ENCODE measurements around the gene PIGV.

The PIGV gene

DNA sequence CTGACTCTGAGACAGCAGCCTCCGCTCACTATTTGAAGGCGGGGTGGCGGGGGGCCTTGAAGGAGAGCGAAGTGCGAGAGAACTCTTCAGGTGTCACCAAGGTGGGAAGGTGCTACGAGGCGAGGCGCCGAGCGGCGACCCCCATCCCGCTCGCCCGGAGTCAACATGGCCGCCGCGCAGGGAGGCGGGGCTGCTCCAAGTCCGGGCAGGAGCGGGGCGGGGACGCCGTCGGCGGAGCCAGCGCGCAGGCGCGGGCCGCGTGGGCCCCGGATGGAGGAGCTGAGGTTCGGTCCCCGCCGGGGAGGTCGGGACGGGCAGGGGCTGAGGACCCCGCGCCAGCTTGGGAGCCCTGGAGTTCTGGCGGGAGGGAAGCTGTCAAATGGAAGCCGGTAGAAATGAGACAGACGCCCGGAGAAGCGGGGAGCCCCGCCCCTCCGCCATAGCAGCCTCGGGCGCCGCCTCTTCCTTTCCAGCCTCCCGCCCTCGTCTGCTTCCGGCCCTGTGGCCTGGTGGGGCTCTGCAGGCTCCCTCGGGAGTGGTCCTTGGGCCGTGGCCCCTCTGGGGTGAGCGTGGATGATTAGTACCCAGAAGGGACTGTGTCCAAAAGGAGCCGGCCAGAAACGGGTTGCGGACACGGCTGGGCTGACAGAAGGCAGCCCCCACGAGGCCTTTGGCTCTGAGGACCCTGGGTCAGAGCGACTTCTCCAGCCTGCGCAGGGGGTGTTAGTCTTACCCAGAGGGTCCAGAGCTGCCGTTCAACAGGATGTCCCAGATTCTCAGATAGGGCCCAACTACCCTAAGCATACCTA is at the start of gene PIGV:
TSS of gene PIGV (plus strand) at position 245 of the 809 bp plus-strand sequence. CDS start 2,866 bp downstream, outside the sequence.
- DNase-seq (ENCODE audit: low read depth, low spot score): peak; percentile 93

DNA sequence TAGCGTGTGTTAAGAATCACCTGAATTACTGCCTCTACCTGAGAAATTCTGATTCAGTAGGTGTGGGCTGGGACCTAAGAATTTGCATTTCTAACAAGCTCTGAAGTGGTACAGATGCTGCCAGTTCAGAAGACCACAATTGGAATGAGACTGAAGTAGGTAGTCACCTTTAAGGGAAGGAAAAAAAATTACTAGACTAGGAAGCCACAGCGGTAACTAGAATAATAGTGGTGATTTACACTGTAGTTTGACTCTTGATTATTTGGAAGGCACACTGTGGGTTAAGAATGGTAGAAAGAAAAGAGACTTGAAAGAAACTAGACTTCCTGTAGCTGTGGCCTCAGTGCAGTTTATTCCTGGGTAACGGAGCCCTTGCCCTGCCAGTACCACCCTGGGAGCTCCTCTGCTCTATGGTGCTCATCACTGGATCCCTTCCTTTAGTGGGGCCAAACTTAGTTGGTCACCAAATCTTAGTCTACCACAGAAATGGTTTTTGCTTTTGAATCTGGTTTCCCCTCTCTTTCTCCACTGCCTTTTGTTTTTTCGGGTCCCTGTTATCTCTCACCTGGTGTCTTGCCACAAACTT is 48.3 kb upstream of the PIGV start:
- no peak for DNase-seq (ENCODE audit: low read depth, low spot score)

DNA sequence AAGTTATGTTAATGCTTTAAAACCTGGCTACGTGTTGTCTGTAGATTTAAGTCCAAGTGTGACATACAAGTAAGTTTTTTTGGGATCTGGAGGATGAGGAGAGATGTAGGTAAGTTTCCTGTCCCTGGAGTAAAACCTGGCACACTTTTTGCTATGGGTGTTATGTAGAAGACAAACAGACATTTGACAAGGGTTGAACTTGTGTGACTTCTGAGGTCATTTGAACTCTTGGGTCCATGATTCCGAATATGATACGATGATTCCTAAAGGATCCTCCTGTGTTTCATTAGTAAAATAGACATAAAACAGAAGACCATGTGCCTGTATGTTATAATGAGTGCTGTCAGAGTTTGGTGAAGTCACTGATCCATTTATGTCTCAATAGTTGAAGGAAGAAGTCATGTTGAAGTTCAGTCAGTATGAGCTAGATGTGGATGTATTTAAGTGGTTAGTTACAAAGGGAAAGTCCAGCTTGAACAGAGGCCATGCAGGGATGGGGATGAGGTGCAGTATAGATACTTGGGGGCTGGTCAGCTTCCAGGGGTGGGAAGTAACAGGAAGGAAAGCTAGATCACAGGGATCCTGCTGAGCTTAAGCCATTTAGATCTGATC is 47.6 kb upstream of the PIGV start:
- DNase-seq (ENCODE audit: low read depth, low spot score): no peak

DNA sequence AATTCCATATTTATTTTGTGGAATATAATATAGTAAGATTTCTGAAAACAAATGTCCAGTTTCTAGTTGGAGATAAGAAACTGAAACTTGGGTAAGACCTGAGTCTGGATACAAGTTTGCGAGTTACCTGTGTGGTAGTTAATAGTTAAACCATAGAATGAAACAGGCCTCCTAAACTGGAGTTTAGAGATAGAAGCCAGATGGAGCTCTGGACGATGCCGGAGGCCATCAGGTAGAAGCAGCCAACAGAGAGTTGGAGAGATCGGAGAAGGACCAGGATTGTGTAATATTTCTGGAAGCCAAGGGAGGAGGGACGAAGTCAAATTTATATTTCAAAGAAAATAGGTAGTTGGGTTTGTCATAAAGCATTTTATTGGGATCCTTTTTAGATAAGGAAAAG is 46.8 kb upstream of the PIGV start:
- DNase-seq (ENCODE audit: low read depth, low spot score): no peak

DNA sequence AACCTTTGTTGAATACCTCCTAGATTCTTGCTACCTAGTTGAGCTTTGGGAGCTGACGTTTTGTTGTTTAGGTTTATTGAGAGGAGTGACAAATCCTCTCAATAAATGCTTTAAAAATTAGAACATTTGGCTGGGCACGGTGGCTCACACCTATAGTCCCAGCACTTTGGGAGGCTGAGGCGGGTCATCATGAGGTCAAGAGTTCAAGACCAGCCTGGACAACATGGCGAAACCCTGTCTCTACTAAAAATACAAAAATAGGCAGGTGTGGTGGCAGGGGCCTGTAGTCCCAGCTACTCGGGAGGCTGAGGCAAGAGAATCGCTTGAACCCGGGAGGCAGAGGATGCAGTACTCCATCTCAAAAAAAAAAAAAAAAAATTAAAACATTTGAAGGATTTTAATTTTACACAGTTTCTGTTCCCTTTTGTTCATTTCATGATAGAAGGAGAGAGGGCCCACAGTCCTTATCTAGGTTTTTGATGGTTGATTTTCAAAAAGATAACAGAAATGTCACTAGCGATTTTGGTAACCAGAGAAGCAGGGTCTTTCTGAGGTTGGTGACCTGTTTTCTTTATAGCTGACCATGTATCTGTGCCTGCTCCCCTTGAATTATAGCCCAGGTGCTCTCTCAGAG is 44.2 kb upstream of the PIGV start:
- no peak for DNase-seq (ENCODE audit: low read depth, low spot score)

DNA sequence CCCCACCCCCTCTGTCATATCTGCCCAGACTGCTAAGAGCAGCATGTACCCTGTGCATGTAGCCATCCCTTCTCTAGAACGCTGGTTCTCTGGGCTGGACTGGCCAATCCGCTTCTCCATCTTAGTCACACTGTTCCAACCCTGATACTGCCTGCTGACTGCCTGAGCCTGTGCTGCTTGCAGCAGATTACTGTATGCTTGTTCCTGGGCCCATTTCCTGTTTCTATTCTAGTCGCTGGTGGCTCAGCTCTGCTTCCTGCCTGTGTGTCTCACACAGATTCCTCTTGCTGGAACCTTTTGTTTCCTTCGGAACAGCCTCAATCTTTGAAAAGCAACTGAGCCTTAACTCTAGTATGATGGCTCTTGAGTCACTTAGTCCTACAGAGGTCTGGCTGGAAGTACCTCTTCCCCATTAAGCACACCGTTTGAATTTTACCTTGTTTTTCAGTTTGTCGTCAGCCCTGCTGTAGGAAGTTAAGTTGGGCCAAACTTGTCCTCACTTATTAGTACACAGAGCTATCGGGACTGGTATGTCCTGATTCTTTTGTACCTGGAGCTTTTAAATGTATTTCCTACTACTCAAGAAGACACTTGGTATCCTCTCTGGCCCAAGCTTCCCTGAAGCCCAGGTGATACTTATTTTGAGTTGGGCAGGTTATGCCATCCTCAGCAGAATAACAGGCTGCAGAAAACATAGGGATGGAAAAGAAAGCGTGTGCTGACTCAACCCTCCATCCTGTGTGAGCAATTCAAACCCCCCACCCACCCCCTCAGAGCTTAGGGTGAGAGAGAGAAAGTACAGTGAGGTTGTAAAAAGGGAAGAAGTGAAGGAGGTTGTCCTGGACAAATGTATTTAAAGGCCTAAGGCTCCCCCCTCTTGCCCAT is 43.4 kb upstream of the PIGV start:
- DNase-seq (ENCODE audit: low read depth, low spot score): peak; percentile 70

DNA sequence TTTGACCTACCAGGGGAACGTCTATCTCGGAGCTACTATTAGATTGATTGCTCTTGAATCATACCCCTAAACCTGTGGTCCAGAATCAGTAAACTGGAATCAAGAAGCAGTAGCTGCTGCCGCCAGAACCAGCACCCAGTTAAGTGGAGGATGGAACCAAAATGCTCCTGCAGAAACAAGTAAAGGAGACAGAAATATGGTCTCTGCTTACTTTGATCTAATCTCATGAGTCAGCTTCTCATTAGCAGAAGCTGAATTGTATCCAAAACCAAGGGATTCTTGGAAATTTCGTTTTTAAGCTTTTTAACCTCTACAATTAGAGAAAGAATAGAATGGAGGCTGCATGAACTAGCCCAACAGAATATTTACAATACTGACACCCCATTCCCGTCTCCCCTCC is 42.6 kb upstream of the PIGV start:
- peak; percentile 69 for DNase-seq (ENCODE audit: low read depth, low spot score)

DNA sequence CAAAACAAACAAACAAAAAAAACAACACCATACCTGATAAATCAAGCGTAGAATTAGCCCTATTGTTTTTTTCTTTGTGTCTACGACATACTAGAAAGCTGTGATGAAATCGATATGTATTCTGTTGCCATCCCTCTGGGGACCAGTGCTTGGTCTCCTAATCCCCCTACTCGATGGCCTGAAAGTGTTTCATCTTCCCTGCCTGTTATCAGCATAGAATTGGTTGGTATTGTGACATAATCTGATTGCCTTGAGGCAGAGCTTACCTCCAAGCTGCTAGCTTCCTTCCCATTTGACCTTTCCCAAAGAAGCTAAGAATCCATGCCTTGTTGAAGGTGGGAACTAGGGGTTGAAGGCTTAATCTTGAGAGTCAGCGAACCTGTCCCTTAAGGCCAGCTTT is 40.7 kb upstream of the PIGV start:
- DNase-seq (ENCODE audit: low read depth, low spot score): no peak

DNA sequence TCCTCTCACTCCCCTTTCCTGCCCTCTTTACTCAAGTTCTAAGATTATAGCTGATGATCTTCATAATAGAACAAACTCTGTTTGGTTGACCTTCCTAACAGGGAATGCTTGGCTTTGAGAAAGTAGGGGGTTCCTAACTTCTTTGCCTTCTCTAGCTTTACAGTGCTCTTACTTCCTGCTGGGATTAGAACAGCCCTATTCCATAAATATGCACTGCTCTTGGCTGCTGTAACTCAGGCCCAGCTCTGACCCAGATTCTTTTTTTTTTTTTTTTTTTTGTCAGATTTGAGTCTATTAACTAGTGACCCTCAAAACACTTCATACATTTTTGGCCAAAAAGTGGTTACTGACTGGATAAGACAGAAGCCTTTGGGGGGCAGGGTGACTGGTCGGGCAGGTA is 39.4 kb upstream of the PIGV start:
- no peak for DNase-seq (ENCODE audit: low read depth, low spot score)

DNA sequence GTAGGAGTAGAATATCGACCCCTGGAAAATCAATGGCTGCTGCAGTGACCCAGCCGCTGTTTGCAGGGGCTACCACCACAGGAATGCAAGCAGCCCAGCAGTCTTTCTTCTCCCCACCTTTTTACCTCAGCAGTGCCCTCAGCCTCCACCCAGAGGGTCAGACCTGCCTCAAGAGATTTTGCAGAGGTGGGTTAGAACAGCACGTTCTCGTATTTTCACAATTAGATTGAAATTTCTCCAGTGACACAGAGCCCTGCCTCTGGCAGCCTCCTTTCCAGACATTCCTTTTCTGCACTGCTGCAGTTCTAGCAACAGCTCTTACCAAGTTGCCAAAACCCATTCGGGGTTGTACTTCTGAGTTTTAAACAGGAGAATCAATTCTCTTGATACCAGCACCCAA is 38.3 kb upstream of the PIGV start:
- peak; percentile 43 for DNase-seq (ENCODE audit: low read depth, low spot score)

DNA sequence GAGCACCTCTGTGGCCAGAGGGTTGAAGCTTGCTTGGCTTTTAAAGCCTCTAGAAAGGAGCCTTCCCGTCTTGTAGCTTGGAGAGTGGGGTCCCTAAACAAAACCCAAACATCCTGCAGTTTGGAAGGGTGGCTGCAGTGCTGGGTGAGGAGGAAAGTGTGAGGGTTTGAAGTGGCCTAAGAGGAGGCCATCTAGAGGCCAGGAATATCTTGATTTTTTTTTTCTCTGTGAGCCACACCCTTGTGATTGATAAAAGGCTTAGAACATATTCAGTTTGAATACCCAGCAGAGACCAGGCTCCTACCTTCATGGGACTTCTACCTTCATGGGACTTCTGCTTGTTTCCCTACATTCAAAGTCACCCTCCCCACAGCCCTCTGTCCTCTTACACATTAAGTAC is 37.3 kb upstream of the PIGV start:
- no peak for DNase-seq (ENCODE audit: low read depth, low spot score)

DNA sequence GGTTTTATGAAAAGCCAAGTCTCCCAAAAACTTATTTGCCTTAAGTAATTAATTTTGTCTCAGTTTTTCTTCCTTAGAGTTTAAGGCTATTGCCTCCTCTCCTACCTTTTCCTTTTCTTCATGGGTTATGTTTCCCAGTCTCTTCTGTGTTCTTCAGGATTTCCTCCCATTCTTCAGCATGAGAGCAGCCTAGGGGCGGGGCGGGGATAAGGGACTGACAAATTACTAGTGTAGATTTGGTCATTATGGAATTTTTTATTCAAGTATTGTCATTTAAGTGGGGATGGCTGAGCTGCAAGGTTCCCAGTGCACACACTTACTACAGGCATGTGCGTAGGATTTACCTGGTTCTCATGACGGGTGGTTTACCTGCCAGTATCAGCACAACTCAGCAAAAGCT is 35.2 kb upstream of the PIGV start:
- no peak for DNase-seq (ENCODE audit: low read depth, low spot score)

DNA sequence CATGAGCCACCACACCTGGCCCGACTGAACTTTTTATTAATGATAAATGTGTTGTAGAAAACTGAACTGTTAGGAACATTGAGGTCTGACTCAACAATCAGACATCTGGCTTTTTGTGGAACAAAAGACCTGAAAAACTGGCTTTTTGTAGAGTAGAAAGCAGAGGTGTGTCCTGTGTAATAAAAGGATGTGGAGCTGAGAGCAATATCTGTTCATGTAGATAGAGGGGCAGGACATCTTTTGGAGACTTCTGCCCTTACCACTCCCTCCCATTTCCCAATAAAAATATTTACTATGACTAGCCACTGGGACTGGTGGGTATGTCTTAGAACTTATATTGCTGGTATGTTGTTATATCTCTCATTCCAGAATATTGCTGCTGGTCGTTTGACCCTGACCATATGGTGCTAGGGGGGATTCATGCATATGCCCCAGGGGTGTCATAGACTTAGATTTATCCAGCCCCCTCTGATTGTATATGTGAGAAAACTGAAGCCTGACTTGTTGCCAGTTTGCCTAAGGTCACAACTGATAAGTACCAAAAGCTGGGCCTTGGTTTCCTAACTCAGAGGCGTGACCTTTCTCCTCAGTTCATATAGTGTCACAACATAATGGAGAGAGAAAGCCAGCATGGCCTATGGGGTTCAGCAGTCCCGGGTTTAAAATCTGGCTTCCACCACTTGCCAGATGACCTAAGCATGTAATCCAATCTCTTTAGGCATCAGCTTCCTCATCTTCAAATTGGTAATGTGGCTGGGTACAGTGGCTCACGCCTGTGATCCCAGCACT is 33.5 kb upstream of the PIGV start:
- no peak for DNase-seq (ENCODE audit: low read depth, low spot score)

DNA sequence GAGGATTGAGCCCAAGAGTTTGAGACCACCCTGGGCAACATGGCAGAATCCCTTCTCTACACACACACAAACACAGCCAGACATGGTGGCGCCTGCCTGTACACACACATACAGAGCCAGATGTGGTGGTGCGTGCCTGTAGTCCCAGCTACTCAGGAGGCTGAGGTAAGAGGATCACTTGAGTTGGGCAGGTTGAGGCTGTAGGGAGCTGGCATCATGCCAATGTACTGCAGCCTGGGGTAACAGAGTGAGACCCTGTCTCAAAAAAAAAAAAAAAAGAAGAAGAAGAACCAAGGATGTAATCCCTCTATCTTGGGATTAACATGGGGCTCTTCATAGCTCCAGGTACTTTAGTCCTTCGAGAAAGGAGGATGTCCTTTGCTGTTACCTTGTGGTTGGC is 29.4 kb upstream of the PIGV start:
- DNase-seq (ENCODE audit: low read depth, low spot score): no peak

DNA sequence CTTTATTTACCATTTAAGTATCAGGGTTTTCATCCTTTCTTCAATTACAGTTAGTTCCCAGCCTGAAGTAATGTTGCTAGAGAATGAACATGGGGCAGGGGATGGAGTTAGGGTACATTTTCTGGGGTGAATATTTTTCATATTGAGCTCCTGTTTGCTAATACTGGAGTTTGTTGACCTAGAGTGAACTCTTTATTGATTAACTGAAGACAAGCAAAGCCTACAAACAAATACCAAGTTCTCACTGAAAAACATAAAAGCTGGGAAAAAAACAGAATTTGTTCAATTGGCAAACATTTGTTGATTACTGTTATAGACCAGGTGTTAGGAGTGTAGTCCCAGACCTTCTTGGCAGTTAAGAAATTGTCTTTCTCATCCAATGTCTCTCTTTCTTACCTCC is 28.2 kb upstream of the PIGV start:
- no peak for DNase-seq (ENCODE audit: low read depth, low spot score)

DNA sequence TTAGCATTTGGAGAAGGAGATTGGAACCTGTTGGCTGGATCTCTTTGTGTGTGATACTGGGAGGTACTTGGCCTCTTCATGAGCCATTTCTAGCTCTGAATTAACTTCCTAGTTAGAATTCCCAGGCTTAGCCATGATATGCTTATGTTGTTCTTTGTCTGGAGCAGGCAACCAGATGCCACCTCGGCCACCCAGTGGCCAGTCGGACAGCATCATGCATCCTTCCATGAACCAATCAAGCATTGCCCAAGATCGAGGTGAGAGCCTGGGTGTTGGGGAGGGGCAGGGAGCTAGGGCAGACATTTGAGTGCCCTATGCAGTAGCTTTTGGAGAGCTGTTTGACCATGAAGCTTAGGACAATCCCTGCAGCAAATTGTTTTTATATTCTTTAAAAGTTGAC is 26.5 kb upstream of the PIGV start:
- DNase-seq (ENCODE audit: low read depth, low spot score): no peak

DNA sequence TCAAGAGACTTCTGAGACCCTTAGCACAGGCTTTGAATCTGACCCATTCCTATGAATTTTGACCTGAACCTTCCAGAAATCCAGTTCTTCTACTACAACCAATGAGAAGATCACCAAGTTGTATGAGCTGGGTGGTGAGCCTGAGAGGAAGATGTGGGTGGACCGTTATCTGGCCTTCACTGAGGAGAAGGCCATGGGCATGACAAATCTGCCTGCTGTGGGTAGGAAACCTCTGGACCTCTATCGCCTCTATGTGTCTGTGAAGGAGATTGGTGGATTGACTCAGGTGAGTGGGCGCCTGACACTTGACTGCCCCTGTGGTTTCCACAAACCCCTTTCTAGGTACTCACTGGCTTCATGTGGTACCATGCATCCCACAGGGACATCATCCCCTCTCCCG is 20.0 kb upstream of the PIGV start:
- no peak for DNase-seq (ENCODE audit: low read depth, low spot score)

DNA sequence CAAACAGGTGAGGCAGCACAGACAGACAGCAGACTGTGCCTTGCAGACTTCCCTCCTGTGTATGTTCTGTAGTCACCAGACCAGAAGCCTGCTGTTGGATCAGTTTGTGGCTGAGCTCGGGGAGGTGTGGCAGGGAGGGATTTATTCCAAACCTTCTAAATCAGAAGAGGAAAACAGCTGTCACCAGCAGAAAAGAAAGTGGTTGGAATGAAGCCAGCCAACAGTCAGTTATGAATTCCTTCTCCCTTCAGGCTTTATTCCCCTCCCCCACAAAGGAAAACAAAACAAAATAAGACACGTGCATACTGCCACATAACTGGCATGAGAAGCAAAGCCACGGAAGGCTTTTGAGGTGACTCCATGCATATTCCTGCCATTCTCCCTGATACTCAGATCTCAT is 19.0 kb upstream of the PIGV start:
- peak; percentile 83 for DNase-seq (ENCODE audit: low read depth, low spot score)

DNA sequence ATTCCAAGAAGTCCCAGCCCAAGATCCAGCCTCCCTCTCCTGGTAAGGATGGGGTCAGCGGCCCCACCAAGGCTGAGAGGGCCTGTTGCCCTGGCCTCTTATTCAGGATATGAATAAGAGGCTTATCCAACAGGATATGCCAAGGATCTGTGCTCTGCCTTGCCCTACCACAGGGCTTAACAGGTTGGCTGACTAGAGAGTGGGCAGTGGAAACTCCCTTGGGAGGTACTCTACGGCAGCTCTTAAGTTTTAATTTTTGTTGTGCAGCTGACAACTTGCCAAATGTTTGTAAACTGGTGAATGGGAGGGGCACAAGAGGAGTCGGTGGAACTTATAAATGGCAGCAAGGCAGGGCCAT is 16.5 kb upstream of the PIGV start:
- DNase-seq (ENCODE audit: low read depth, low spot score): no peak

DNA sequence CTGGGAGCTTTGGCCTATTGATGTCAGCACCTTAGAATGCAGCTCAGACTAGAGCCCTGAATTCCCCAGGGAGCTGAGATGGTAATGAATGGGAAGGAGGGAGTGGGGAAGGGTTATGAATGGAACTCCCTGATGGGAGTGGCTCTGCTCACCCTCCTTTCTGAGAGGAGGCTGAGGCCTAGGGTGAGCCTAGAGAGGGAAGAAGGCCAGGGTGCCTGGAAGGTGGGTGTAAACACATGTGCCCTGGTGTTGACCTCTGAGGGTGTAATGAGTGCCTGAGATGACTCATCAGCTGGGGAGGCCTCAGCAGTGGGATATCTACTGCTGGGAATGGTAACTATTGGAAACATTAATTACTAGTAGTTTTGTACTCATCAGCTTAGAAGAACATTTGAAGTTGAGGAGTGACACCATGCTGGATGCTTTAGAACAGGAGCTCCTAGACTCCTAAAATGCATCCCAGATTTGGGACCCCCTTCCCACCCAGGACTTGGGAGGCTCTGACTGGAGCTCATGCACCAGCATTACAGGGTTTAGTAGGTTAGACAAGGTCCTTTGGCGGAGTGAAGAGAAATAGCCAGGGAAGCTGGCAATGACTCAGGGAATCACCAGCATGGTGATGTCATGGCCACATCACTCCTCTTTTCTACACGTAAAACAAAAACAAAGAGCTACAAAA is 16.0 kb upstream of the PIGV start:
- DNase-seq (ENCODE audit: low read depth, low spot score): peak; percentile 93

All from astrocyte of the hippocampus (primary cell).